Loucy (cell line): ENCODE results near the gene PSPN.

ENCODE experiments used
- EZH2phosphoT487 ChIP-seq: fragments of 200-600 bp; IDR thresholded peaks from 2 replicates; pipeline ENCODE4 v1.6.1; 2018; ENCODE audit warnings: antibody characterized with exemption, mild to moderate bottlenecking, moderate library complexity, borderline replicate concordance
- TF ChIP-seq, protein P1 (sequence below): fragments of 200-600 bp; sonication (generic); conservative IDR thresholded peaks from 2 replicates; pipeline ENCODE4 v1.5.1; 2014; ENCODE audit warnings: mild to moderate bottlenecking, antibody characterized with exemption, low read length

DNA sequence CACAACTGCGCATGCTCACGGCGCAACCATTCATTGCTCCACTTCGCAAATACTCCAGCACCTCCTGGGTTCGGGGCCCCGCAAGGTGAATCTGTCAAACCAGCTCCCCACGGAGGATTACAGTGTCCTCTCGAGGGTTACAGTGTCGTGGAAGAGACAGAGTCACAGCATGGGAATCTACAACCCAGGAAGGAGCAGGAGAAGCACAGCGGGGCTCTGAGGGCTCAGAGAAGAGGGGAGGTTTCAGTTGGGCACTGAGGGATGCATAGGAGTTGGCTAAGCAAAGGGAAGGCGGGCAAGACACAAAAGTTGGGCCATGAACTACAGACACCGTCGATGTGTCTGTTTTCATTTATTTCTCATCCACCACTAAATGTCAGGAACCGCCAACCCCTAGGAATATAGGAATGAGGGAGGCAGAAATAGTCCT, 18.3 kb upstream of the PSPN start:
- TF ChIP-seq, protein P1, sequence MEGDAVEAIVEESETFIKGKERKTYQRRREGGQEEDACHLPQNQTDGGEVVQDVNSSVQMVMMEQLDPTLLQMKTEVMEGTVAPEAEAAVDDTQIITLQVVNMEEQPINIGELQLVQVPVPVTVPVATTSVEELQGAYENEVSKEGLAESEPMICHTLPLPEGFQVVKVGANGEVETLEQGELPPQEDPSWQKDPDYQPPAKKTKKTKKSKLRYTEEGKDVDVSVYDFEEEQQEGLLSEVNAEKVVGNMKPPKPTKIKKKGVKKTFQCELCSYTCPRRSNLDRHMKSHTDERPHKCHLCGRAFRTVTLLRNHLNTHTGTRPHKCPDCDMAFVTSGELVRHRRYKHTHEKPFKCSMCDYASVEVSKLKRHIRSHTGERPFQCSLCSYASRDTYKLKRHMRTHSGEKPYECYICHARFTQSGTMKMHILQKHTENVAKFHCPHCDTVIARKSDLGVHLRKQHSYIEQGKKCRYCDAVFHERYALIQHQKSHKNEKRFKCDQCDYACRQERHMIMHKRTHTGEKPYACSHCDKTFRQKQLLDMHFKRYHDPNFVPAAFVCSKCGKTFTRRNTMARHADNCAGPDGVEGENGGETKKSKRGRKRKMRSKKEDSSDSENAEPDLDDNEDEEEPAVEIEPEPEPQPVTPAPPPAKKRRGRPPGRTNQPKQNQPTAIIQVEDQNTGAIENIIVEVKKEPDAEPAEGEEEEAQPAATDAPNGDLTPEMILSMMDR, result no peak
- no peak for TF ChIP-seq EZH2phosphoT487
